Pancreas (tissue), 10 donors: Measurements from ENCODE around the gene GOLGA5. TPM values are rescaled to one million over a fixed set of nuclear protein-coding genes. Genes with fewer than 3 reads are reported as not detected.
"Not testable (repeated sequence)": the region's sequence is repeated elsewhere in the genome, so short reads cannot be mapped to it uniquely, and the experiment has no call there.

ENCODE experiments used
- ATAC-seq, 4 donors: fragments of 200-7000 bp; cut with Tn5 transposase; one replicate each; pipeline versions ENCODE4 v1.8.0 to v1.9.1; 2020; ENCODE audit warnings: mild to moderate bottlenecking in 4 of 4, moderate library complexity in 4 of 4
- DNase-seq, 6 donors: peaks; one replicate each; pipeline ENCODE4 v3.0.0-alpha.2; 2020
- FAIRE-seq: peaks from 2 replicates; lab custom pipeline; 2012; peaks lifted over from hg19 to GRCh38; lab: Jason Lieb, UNC
- H3K27ac ChIP-seq, 4 donors: fragments of 200-600 bp; sonication (generic); 1 replicate in 3 of 4; 2 replicates in 1 of 4; pipeline versions ENCODE4 v1.5.0 to v1.8.0; 2020
- H3K27me3 ChIP-seq, 4 donors: fragments of 200-600 bp; one replicate each; pipeline ENCODE4 v1.8.0; 2021
- H3K36me3 ChIP-seq, 3 donors: fragments of 200-600 bp; sonication (generic) in 1 of 3; one replicate each; pipeline versions ENCODE4 v1.5.0 to v1.8.0; 2020 to 2021
- H3K4me1 ChIP-seq, 3 donors: fragments of 200-600 bp; one replicate each; pipeline ENCODE4 v1.8.0; 2021
- H3K4me3 ChIP-seq, 4 donors: fragments of 200-600 bp; sonication (generic) in 2 of 4; one replicate each; pipeline versions ENCODE4 v1.5.0 to v1.8.0; 2020 to 2021
- H3K9me3 ChIP-seq, 4 donors: fragments of 200-600 bp; one replicate each; pipeline ENCODE4 v1.8.0; 2021
- CTCF ChIP-seq, 4 donors: fragments of 200-600 bp; sonication (generic) in 3 of 4; IDR thresholded peaks; one replicate each; pipeline versions ENCODE4 v1.5.0 to v1.8.0; 2021; ENCODE audit warnings: antibody characterized with exemption in 4 of 4
- WGBS, 2 donors: extraction: QIAGEN DNeasy Blood & Tissue Kit; methylation state at CpG; one replicate each; pipeline ENCODE4 v1.1.7; 2013; 5-methylcytosine and 5-hydroxymethylcytosine counted together
- intact Hi-C, 3 donors: fragments of 100-400 bp; cut with DNase I; formaldehyde crosslinking; loops; one replicate each; pipeline versions ENCODE4 v1.11.1 to v1.14.2; 2022
- polyA plus RNA-seq, 2 donors: library from polyadenylated mRNA; stranded (reverse); fragments of 200-250 nt; gene quantifications; one replicate each; pipeline ENCODE4 v1.2.3, GENCODE V29; 2013
- total RNA-seq, 6 donors: library from RNA; stranded (reverse); fragmentation: NEBNext Ultra II Directional in 4 of 6; extraction: Animal tissue kit (Norgen Biotek cat#: 25700) in 4 of 6; gene quantifications; one replicate each; pipeline versions ENCODE4 v1.2.1 to v1.2.4, GENCODE V29; 2021 to 2023
- donor health status: healthy with polysubstance abuse.
- donor health status: DM: no; HTN: no; CAD: no; lungs with moderate emphysema.
- donor health status: DM: no; HTN: no; CAD: no.
- donor health status: control.
- donor health status: control.
- donor health status: Bipolar disorder and iron deficiency.
- donor health status: DM: yes; HTN: yes; CAD: no.
- donor health status: DM: no; HTN: no; CAD: no.
- donor health status: DM: no; HTN: no; CAD: no.
- donor health status: DM: yes; HTN: yes; CAD: no.

Gene GOLGA5
- total and polyA plus RNA-seq, 8 donors = 12.8 to 22.6 (median 18.6) TPM

GRCh38 chr14:92801917-92802316 is 7.8 kb downstream of the GOLGA5 start:
- peak; percentile 63 for FAIRE-seq
- Histone ChIP-seq H3K27ac (no peak overlapping the region), H3K4me1 (peaks cover 3 to 29% (median 13%) of the 10 kb centered on the region in 3 donors), H3K9me3 (no peaks in the 10 kb centered on the region), H3K36me3 (peaks cover 0 to 16% (median 15%) of the 10 kb centered on the region in 3 donors), H3K4me3 (peak overlapping the region in 1 of 4 donors; percentile 1), H3K27me3 (no peaks in the 10 kb centered on the region)
- no peak for ATAC-seq
- TF ChIP-seq CTCF (IDR thresholded peaks at IDR 0.05) = no peak
- intact Hi-C loops = no loop called here
- no peak for DNase-seq

- no peak for DNase-seq
- Histone ChIP-seq H3K9me3 (no peaks in the 10 kb centered on the region), H3K4me3 (no peak overlapping the region), H3K4me1 (peaks cover 3 to 29% (median 13%) of the 10 kb centered on the region in 3 donors), H3K36me3 (peaks cover 0 to 23% (median 14%) of the 10 kb centered on the region in 3 donors), H3K27ac (no peak overlapping the region), H3K27me3 (no peaks in the 10 kb centered on the region)
- ATAC-seq = no peak
- intact Hi-C loops = no loop called here
- FAIRE-seq = no peak
- TF ChIP-seq CTCF (IDR thresholded peaks at IDR 0.05) = no peak
- WGBS, 2 donors = 95 to 100% methylated on average over 2 of the region's 2 CpGs
Measured at GRCh38 chr14:92802678-92803077, 8.6 kb downstream of the GOLGA5 start.

GRCh38 chr14:92813201-92813600 is 19.1 kb downstream of the GOLGA5 start:
- FAIRE-seq (no peak), ATAC-seq (no peak), DNase-seq (no peak)
- TF ChIP-seq CTCF (IDR thresholded peaks at IDR 0.05) = no peak
- Histone ChIP-seq H3K36me3 (peaks cover 9 to 79% (median 29%) of the 10 kb centered on the region in 3 donors), H3K9me3 (no peaks in the 10 kb centered on the region), H3K27ac (no peak overlapping the region), H3K27me3 (no peaks in the 10 kb centered on the region), H3K4me3 (no peak overlapping the region), H3K4me1 (no peaks in the 10 kb centered on the region)
- 96% methylated on average over 3 of the region's 3 CpGs for WGBS, 2 donors
- intact Hi-C loops = no loop called here

- Histone ChIP-seq H3K4me1 (peaks cover 0 to 6% (median 0%) of the 10 kb centered on the region in 3 donors), H3K4me3 (no peak overlapping the region), H3K27me3 (no peaks in the 10 kb centered on the region), H3K36me3 (peaks cover 7 to 47% (median 11%) of the 10 kb centered on the region in 3 donors), H3K9me3 (no peaks in the 10 kb centered on the region), H3K27ac (no peak overlapping the region)
- FAIRE-seq = no peak
- no peak for TF ChIP-seq CTCF (IDR thresholded peaks at IDR 0.05)
- 87 to 90% methylated on average over 6 of the region's 6 CpGs for WGBS, 2 donors
- DNase-seq = no peak
- intact Hi-C loops = no loop called here
- ATAC-seq = peak in 2 of 4 donors; percentile 26 to 30
Measured at GRCh38 chr14:92819011-92819597, 25.0 kb downstream of the GOLGA5 start.

- intact Hi-C loops, DNase-seq, H3K27me3 ChIP-seq, H3K4me3 ChIP-seq, FAIRE-seq, H3K4me1 ChIP-seq, H3K9me3 ChIP-seq: not testable (repeated sequence)
- 23 to 29% methylated on average over 13 of the region's 13 CpGs for WGBS, 2 donors
- Histone ChIP-seq H3K27ac (peak overlapping the region in 3 of 4 donors; percentile 7 to 52 (median 29)), H3K36me3 (peaks cover 7 to 53% (median 10%) of the 10 kb centered on the region in 3 donors)
- ATAC-seq = peak in 3 of 4 donors; percentile 35 to 69 (median 42)
Measured at GRCh38 chr14:92819680-92820535, 25.8 kb downstream of the GOLGA5 start.

- H3K4me3 ChIP-seq, ATAC-seq, H3K4me1 ChIP-seq, intact Hi-C loops, H3K9me3 ChIP-seq, H3K27me3 ChIP-seq, DNase-seq, FAIRE-seq: not testable (repeated sequence)
- whole genome bisulfite sequencing, 2 donors = 44 to 52% methylated on average over 6 to 7 of the region's 7 CpGs
- peak overlapping the region in 3 of 4 donors; percentile 7 to 52 (median 29) for H3K27ac ChIP-seq
- peaks cover 7 to 56% (median 10%) of the 10 kb centered on the region in 3 donors for H3K36me3 ChIP-seq
Measured at GRCh38 chr14:92820536-92820840, 26.4 kb downstream of the GOLGA5 start.
